H1 (cell line): Measurements from ENCODE around the gene GPA33. TPM values are rescaled to one million over a fixed set of nuclear protein-coding genes. Genes with fewer than 3 reads are reported as not detected.

Source experiments
- CTCF ChIA-PET: fragments of 300-600 bp; sonication (Branson Sonifier 250); formaldehyde crosslinking; loops from one replicate; lab custom pipeline; 2021; ENCODE audit not compliant: partially characterized antibody; lab: Charles Lee
- POLR2A ChIA-PET: fragments of 300-600 bp; sonication (Branson Sonifier 250); formaldehyde crosslinking; loops from one replicate; lab custom pipeline; 2021; ENCODE audit warnings: inconsistent platforms; ENCODE audit not compliant: partially characterized antibody; lab: Charles Lee
- DNase-seq, 2 experiments: peaks; one replicate each; pipeline versions ENCODE4 v3.0.0 to v3.0.0-alpha.2; 2010 to 2022; ENCODE audit warnings: low spot score in 2 of 2, low read depth in 1 of 2, mixed read lengths in 1 of 2
- FAIRE-seq: peaks from 2 replicates; lab custom pipeline; 2011; peaks lifted over from hg19 to GRCh38; lab: Jason Lieb, UNC
- H2AFZ ChIP-seq: 2 replicates; pipeline ENCODE4 v1.8.1; 2012; ENCODE audit warnings: low read length, inconsistent platforms
- H2AK5ac ChIP-seq: 2 replicates; pipeline ENCODE4 v1.6.1; 2013; ENCODE audit warnings: low read depth, low read length
- H2BK120ac ChIP-seq: replicated peaks from 2 replicates; pipeline ENCODE3; 2013; ENCODE audit warnings: low read depth, low read length, inconsistent platforms
- H2BK12ac ChIP-seq: 2 replicates; pipeline ENCODE4 v1.6.1; 2013; ENCODE audit warnings: low read depth, low read length
- H2BK15ac ChIP-seq: 2 replicates; pipeline ENCODE4 v1.6.1; 2013; ENCODE audit warnings: low read length
- H2BK20ac ChIP-seq: 2 replicates; pipeline ENCODE4 v1.6.1; 2013; ENCODE audit warnings: low read length
- H2BK5ac ChIP-seq: 2 replicates; pipeline ENCODE4 v1.6.1; 2013; ENCODE audit warnings: low read depth, low read length
- H3K14ac ChIP-seq: 2 replicates; pipeline ENCODE4 v1.6.1; 2013; ENCODE audit warnings: inconsistent platforms; ENCODE audit not compliant: insufficient read length
- H3K18ac ChIP-seq: 2 replicates; pipeline ENCODE4 v1.6.1; 2013; ENCODE audit warnings: low read length; ENCODE audit errors: extremely low read depth
- H3K23ac ChIP-seq: 2 replicates; pipeline ENCODE4 v1.6.1; 2013; ENCODE audit warnings: inconsistent platforms; ENCODE audit not compliant: insufficient read length
- H3K23me2 ChIP-seq: 2 replicates; pipeline ENCODE4 v1.6.1; 2013; ENCODE audit warnings: low read depth, low read length
- H3K27ac ChIP-seq: 2 replicates; pipeline ENCODE4 v1.6.1; 2011; ENCODE audit warnings: low read depth, low read length, inconsistent platforms
- H3K27me3 ChIP-seq, 4 experiments: replicated peaks in 1 of 4; 1 replicate in 1 of 4; 2 replicates in 3 of 4; pipeline versions ENCODE4 v1.6.1 to v1.8.1; 2011 to 2013; ENCODE audit warnings: low read length in 3 of 4, mild to moderate bottlenecking in 3 of 4, inconsistent platforms in 2 of 4, mixed read lengths in 2 of 4, moderate library complexity in 1 of 4; ENCODE audit not compliant: control insufficient read depth in 3 of 4, insufficient read depth in 3 of 4; ENCODE audit errors: extremely low read depth in 1 of 4
- H3K36me3 ChIP-seq, 4 experiments: 2 replicates each; pipeline versions ENCODE4 v1.6.1 to v1.8.1; 2011 to 2013; ENCODE audit warnings: mild to moderate bottlenecking in 4 of 4, low read length in 3 of 4, moderate library complexity in 2 of 4, control low read depth in 1 of 4, inconsistent platforms in 1 of 4; ENCODE audit not compliant: insufficient read depth in 4 of 4, control insufficient read depth in 2 of 4
- H3K4ac ChIP-seq: replicated peaks from 2 replicates; pipeline ENCODE3; 2013; ENCODE audit warnings: low read length, low read depth, mixed read lengths, inconsistent platforms; ENCODE audit not compliant: insufficient read length
- H3K4me1 ChIP-seq, 4 experiments: replicated peaks in 1 of 4; 1 replicate in 1 of 4; 2 replicates in 3 of 4; pipeline versions ENCODE4 v1.6.1 to v1.8.1; 2011 to 2013; ENCODE audit warnings: low read length in 3 of 4, inconsistent platforms in 2 of 4, mixed read lengths in 1 of 4; ENCODE audit not compliant: insufficient read depth in 4 of 4, control insufficient read depth in 3 of 4
- H3K4me2 ChIP-seq, 2 experiments: 2 replicates each; pipeline versions ENCODE4 v1.6.1 to v1.8.1; 2011 to 2013; ENCODE audit warnings: low read depth in 2 of 2, low read length in 2 of 2, control low read depth in 1 of 2, inconsistent platforms in 1 of 2, mild to moderate bottlenecking in 1 of 2; ENCODE audit not compliant: insufficient read depth in 1 of 2
- H3K4me3 ChIP-seq, 4 experiments: fragments of 200-600, 300-600 bp in 1 of 4; sonication (generic), shearing (Covaris generic), sonication (Bioruptor Twin) in 1 of 4; 2 replicates each; pipeline versions ENCODE4 v1.5.1 to v1.8.1; 2011 to 2016; ENCODE audit warnings: low read length in 4 of 4, low read depth in 3 of 4, control low read depth in 2 of 4, inconsistent platforms in 2 of 4, mild to moderate bottlenecking in 2 of 4, mixed read lengths in 1 of 4, moderate library complexity in 1 of 4; ENCODE audit not compliant: insufficient read depth in 2 of 4; ENCODE audit errors: extremely low read depth in 1 of 4
- H3K56ac ChIP-seq: replicated peaks from 2 replicates; pipeline ENCODE3; 2013; ENCODE audit warnings: low read depth, mild to moderate bottlenecking, mixed read lengths, low read length, inconsistent platforms; ENCODE audit not compliant: insufficient read length
- H3K79me1 ChIP-seq: 2 replicates; pipeline ENCODE4 v1.6.1; 2013; ENCODE audit warnings: low read depth, low read length, control low read depth
- H3K79me2 ChIP-seq, 2 experiments: 2 replicates each; pipeline versions ENCODE4 v1.6.1 to v1.8.1; 2012 to 2013; ENCODE audit warnings: low read length in 2 of 2, mild to moderate bottlenecking in 2 of 2, inconsistent platforms in 1 of 2; ENCODE audit not compliant: insufficient read depth in 2 of 2, control insufficient read depth in 1 of 2
- H3K9ac ChIP-seq, 4 experiments: replicated peaks in 1 of 4; 1 replicate in 1 of 4; 2 replicates in 3 of 4; pipeline versions ENCODE4 v1.6.1 to v1.8.1; 2011 to 2013; ENCODE audit warnings: low read depth in 3 of 4, low read length in 3 of 4, control low read depth in 2 of 4, mild to moderate bottlenecking in 2 of 4, moderate library complexity in 2 of 4, inconsistent platforms in 1 of 4; ENCODE audit errors: extremely low read depth in 1 of 4
- H3K9me3 ChIP-seq, 2 experiments: 2 replicates each; pipeline versions ENCODE4 v1.6.1 to v1.8.1; 2012 to 2013; ENCODE audit warnings: mild to moderate bottlenecking in 2 of 2, moderate library complexity in 2 of 2, control low read depth in 1 of 2, inconsistent platforms in 1 of 2, low read depth in 1 of 2, low read length in 1 of 2, mixed read lengths in 1 of 2; ENCODE audit not compliant: insufficient read depth in 2 of 2
- H4K20me1 ChIP-seq, 2 experiments: replicated peaks in 1 of 2; 2 replicates each; pipeline versions ENCODE3 to v1.8.1; 2011 to 2013; ENCODE audit warnings: inconsistent platforms in 2 of 2, low read length in 2 of 2, mild to moderate bottlenecking in 1 of 2; ENCODE audit not compliant: insufficient read depth in 2 of 2, control insufficient read depth in 1 of 2
- H4K5ac ChIP-seq: 2 replicates; pipeline ENCODE4 v1.6.1; 2013; ENCODE audit warnings: low read length, low read depth, mixed read lengths, inconsistent platforms; ENCODE audit not compliant: insufficient read length
- H4K8ac ChIP-seq: 2 replicates; pipeline ENCODE4 v1.8.0; 2013; ENCODE audit warnings: mild to moderate bottlenecking, moderate library complexity, low read length, inconsistent platforms; ENCODE audit not compliant: insufficient read depth; ENCODE audit errors: extremely low read depth
- H4K91ac ChIP-seq: replicated peaks from 2 replicates; pipeline ENCODE3; 2013; ENCODE audit warnings: low read length, mixed read lengths, inconsistent platforms; ENCODE audit not compliant: insufficient read length
- CEBPB ChIP-seq: IDR thresholded peaks from 2 replicates; pipeline ENCODE4 v1.6.1; 2012; ENCODE audit warnings: low read depth, low read length
- HDAC2 ChIP-seq, 2 experiments: fragments of 300-600 bp in 1 of 2; sonication (generic) in 1 of 2; IDR thresholded peaks; 2 replicates each; pipeline ENCODE4 v1.6.1; 2011 to 2012; ENCODE audit warnings: low read depth in 2 of 2, low read length in 2 of 2, mild to moderate bottlenecking in 2 of 2, moderate library complexity in 2 of 2, borderline replicate concordance in 1 of 2, inconsistent platforms in 1 of 2
- JUN ChIP-seq: IDR thresholded peaks from 2 replicates; pipeline ENCODE4 v1.6.1; 2011; ENCODE audit warnings: low read depth, mild to moderate bottlenecking, improper control_type of control experiment, low read length
- MAFK ChIP-seq: IDR thresholded peaks from 2 replicates; pipeline ENCODE4 v1.6.1; 2012; ENCODE audit warnings: low read depth, mild to moderate bottlenecking, improper control_type of control experiment, low read length
- PHF8 ChIP-seq: fragments of 200-600 bp; sonication (generic); conservative IDR thresholded peaks from 2 replicates; pipeline ENCODE4 v1.7.1; 2012; ENCODE audit warnings: low read depth, mild to moderate bottlenecking, inconsistent platforms, low read length, moderate library complexity
- POLR2AphosphoS5 ChIP-seq: IDR thresholded peaks from 2 replicates; pipeline ENCODE4 v1.6.1; 2011; ENCODE audit warnings: low read depth, low read length
- RBBP5 ChIP-seq: IDR thresholded peaks from 2 replicates; pipeline ENCODE4 v1.7.1; 2012; ENCODE audit warnings: low read depth, mild to moderate bottlenecking, inconsistent platforms, low read length, moderate library complexity, borderline replicate concordance
- RNF2 ChIP-seq: fragments of 200-900, 300-1000 bp; sonication (generic); IDR thresholded peaks from 2 replicates; pipeline ENCODE4 v1.7.1; 2016; ENCODE audit warnings: borderline replicate concordance, low read depth, mild to moderate bottlenecking, antibody characterized with exemption, low read length; ENCODE audit not compliant: poor library complexity, severe bottlenecking; ENCODE audit errors: missing control alignments
- TAF1 ChIP-seq: IDR thresholded peaks from 2 replicates; pipeline ENCODE4 v1.6.1; 2011; ENCODE audit warnings: mild to moderate bottlenecking, low read depth, low read length
- TAF7 ChIP-seq: optimal IDR thresholded peaks from 2 replicates; pipeline ENCODE3; 2011; ENCODE audit warnings: low read depth, mild to moderate bottlenecking, inconsistent platforms, low read length, moderate library complexity, borderline replicate concordance
- TBP ChIP-seq: IDR thresholded peaks from 2 replicates; pipeline ENCODE4 v1.6.1; 2011; ENCODE audit warnings: low read depth, low read length, improper control_type of control experiment
- YY1 ChIP-seq: IDR thresholded peaks from 2 replicates; pipeline ENCODE4 v1.6.1; 2011; ENCODE audit warnings: low read depth, mild to moderate bottlenecking, low read length
- WGBS, 2 experiments: shearing (Covaris generic) in 1 of 2; methylation state at CpG; one replicate each; pipeline versions ENCODE4 v1.1.6 to v1.1.7; 2013 to 2015; ENCODE audit warnings: low lambda C conversion rate in 2 of 2, mixed read lengths in 2 of 2, inconsistent platforms in 1 of 2, low coverage in 1 of 2, missing lambda C conversion rate in 1 of 2; ENCODE audit not compliant: insufficient replicate concordance in 2 of 2, insufficient coverage in 1 of 2, insufficient read length in 1 of 2; ENCODE audit errors: extremely low coverage in 1 of 2, missing lambda C conversion rate in 1 of 2; 5-methylcytosine and 5-hydroxymethylcytosine counted together
- polyA plus RNA-seq, 7 experiments: library from polyadenylated mRNA; depleted of rRNA in 3 of 7; stranded (reverse) in 5 of 7; unstranded in 2 of 7; fragments of >200 nt in 5 of 7; fragments of 200-250 nt in 2 of 7; gene quantifications; 1 replicate in 5 of 7; 2 replicates in 1 of 7; 4 replicates in 1 of 7; pipeline versions ENCODE4 v1.2.1 to v1.2.3, GENCODE V29; 2011 to 2013; ENCODE audit warnings: missing spikeins in 2 of 7, mixed read lengths in 2 of 7
- total RNA-seq: library from RNA; stranded (reverse); fragmentation: NEBNext Ultra II Directional; extraction: Animal tissue kit (Norgen Biotek cat#: 25700); gene quantifications from 2 replicates; pipeline ENCODE4 v1.2.1, GENCODE V29; 2021

The GPA33 gene
- total and polyA plus RNA-seq, 2 of the 8 experiments (the other 6 are each of a cell fraction or from before 2014, with no cell fraction given) = 0.19 to 0.67 TPM

DNA sequence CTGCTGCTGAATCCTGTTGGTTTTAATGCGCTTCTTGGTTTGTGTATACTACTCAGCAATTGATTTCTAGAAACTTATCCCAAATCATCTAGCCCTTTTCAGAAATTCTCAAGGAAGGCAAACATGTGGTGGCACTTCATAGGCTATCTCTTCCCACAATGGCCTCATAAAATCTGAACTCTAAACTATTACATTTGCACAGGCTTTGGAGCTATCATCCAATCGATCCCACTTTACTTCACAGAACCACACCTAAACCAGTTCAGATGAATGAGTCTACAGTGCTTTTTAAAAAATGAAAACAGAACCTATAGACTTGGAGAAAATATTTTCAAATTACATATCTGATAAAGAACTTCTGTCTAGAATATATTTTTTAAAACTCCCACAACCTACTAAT is 10.6 kb upstream of the GPA33 start:
- Histone ChIP-seq H3K4me3 (no peak overlapping the region), H3K9me3 (peaks cover 0 to 3% of the 10 kb centered on the region in 2 experiments; a peak in 1 of 4 replicates), H2BK20ac (no peak overlapping the region), H3K79me1 (no peaks in the 10 kb centered on the region), H3K23me2 (no peaks in the 10 kb centered on the region), H3K4me1 (peaks cover 0 to 14% (median 5%) of the 10 kb centered on the region in 4 experiments; a peak in 4 of 7 replicates), H2AFZ (no peak overlapping the region), H3K9ac (no peak overlapping the region), H2BK5ac (no peak overlapping the region), H4K20me1 (no peaks in the 10 kb centered on the region), H3K14ac (no peak overlapping the region), H3K4ac (no peak overlapping the region), H2BK120ac (no peak overlapping the region), H3K36me3 (no peaks in the 10 kb centered on the region), H4K91ac (no peak overlapping the region), H3K79me2 (no peaks in the 10 kb centered on the region), H2BK12ac (no peak overlapping the region), H3K23ac (no peak overlapping the region), H4K8ac (no peak overlapping the region), H3K56ac (no peak overlapping the region), H3K27me3 (no peaks in the 10 kb centered on the region), H3K18ac (no peak overlapping the region), H2AK5ac (no peak overlapping the region), H2BK15ac (no peak overlapping the region), H3K4me2 (no peak overlapping the region), H3K27ac (no peak overlapping the region), H4K5ac (no peak overlapping the region)
- TF ChIP-seq TAF1 (no peak), RNF2 (no peak), TBP (no peak), MAFK (no peak), PHF8 (no peak), RBBP5 (no peak), HDAC2 (IDR thresholded peaks at IDR 0.05; ENCODE audit: borderline replicate concordance in 1 of 2, low read depth in 2 of 2, low read length in 2 of 2) (no peak), POLR2AphosphoS5 (no peak), TAF7 (no peak), YY1 (no peak), JUN (no peak), CEBPB (no peak)
- FAIRE-seq = no peak
- 90% methylated on average over 2 of the region's 2 CpGs; no CpG with 5 or more reads in 1 of the 2 experiments for WGBS, 2 experiments
- ChIA-PET POLR2A (no interaction called here), CTCF (no interaction called here)
- no peak for DNase-seq
